Lung (tissue), 12 donors: ENCODE data around the gene P2RX6. TPM values are rescaled to one million over a fixed set of nuclear protein-coding genes. Genes with fewer than 3 reads are reported as not detected.

ENCODE experiments used
- ATAC-seq: fragments of 200-7000 bp; cut with Tn5 transposase; one replicate; pipeline ENCODE4 v1.9.1; 2020; ENCODE audit warnings: moderate number of reproducible peaks; ENCODE audit not compliant: insufficient read depth, low FRiP score
- DNase-seq, 3 donors: peaks; one replicate each; pipeline ENCODE4 v3.0.0-alpha.2; 2013 to 2017
- H3K27ac ChIP-seq, 2 donors: one replicate each; pipeline ENCODE4 v1.5.1; 2013; ENCODE audit warnings: mild to moderate bottlenecking in 2 of 2, moderate library complexity in 2 of 2, control low read depth in 1 of 2, inconsistent platforms in 1 of 2, low read depth in 1 of 2, low read length in 1 of 2
- H3K27me3 ChIP-seq, 3 donors: one replicate each; pipeline ENCODE4 v1.5.1; 2013; ENCODE audit warnings: low read length in 2 of 3; ENCODE audit not compliant: control insufficient read depth in 3 of 3, insufficient read depth in 3 of 3
- H3K36me3 ChIP-seq, 4 donors: one replicate each; pipeline ENCODE4 v1.5.1; 2013; ENCODE audit warnings: low read length in 4 of 4, mild to moderate bottlenecking in 1 of 4, moderate library complexity in 1 of 4; ENCODE audit not compliant: control insufficient read depth in 4 of 4, insufficient read depth in 4 of 4
- H3K4me1 ChIP-seq, 5 donors: one replicate each; pipeline ENCODE4 v1.5.1; 2013; ENCODE audit warnings: low read length in 5 of 5, mild to moderate bottlenecking in 2 of 5, moderate library complexity in 1 of 5; ENCODE audit not compliant: control insufficient read depth in 5 of 5, insufficient read depth in 5 of 5
- H3K4me3 ChIP-seq: one replicate; pipeline ENCODE4 v1.5.1; 2013; ENCODE audit warnings: mild to moderate bottlenecking, control low read depth, moderate library complexity
- H3K9ac ChIP-seq, 2 donors: one replicate each; pipeline ENCODE4 v1.5.1; 2013; ENCODE audit warnings: low read length in 2 of 2, control low read depth in 1 of 2; ENCODE audit not compliant: insufficient read depth in 1 of 2
- H3K9me3 ChIP-seq, 4 donors: one replicate each; pipeline ENCODE4 v1.5.1; 2013; ENCODE audit warnings: low read length in 3 of 4, mild to moderate bottlenecking in 1 of 4, moderate library complexity in 1 of 4; ENCODE audit not compliant: control insufficient read depth in 4 of 4, insufficient read depth in 3 of 4
- WGBS, 2 donors: extraction: QIAGEN DNeasy Blood & Tissue Kit; methylation state at CpG; one replicate each; pipeline ENCODE4 v1.1.7; 2013; 5-methylcytosine and 5-hydroxymethylcytosine counted together
- polyA plus RNA-seq, 2 donors: library from polyadenylated mRNA; stranded (reverse); fragments of 200-250 nt; gene quantifications; one replicate each; pipeline ENCODE4 v1.2.1, GENCODE V29; 2013
- total RNA-seq, 2 donors: library from RNA; depleted of rRNA in 1 of 2; stranded (reverse); fragments of >200 nt in 1 of 2; gene quantifications; one replicate each; pipeline ENCODE4 v1.2.1, GENCODE V29; 2014 to 2021
- TF ChIP-seq, protein P1 (sequence below): IDR thresholded peaks from 2 replicates; pipeline ENCODE4 v1.5.1; 2012; ENCODE audit warnings: mild to moderate bottlenecking; ENCODE audit errors: control extremely low read depth, extremely low read depth
- donor health status: control.
- donor health status: control.
- donor health status: Bipolar disorder and iron deficiency.
- donor health status: healthy.
- donor health status: DM: yes; HTN: yes; CAD: no.

The P2RX6 gene
- total and polyA plus RNA-seq, 4 donors = 0.21 to 2.2 (median 0.93) TPM

DNA sequence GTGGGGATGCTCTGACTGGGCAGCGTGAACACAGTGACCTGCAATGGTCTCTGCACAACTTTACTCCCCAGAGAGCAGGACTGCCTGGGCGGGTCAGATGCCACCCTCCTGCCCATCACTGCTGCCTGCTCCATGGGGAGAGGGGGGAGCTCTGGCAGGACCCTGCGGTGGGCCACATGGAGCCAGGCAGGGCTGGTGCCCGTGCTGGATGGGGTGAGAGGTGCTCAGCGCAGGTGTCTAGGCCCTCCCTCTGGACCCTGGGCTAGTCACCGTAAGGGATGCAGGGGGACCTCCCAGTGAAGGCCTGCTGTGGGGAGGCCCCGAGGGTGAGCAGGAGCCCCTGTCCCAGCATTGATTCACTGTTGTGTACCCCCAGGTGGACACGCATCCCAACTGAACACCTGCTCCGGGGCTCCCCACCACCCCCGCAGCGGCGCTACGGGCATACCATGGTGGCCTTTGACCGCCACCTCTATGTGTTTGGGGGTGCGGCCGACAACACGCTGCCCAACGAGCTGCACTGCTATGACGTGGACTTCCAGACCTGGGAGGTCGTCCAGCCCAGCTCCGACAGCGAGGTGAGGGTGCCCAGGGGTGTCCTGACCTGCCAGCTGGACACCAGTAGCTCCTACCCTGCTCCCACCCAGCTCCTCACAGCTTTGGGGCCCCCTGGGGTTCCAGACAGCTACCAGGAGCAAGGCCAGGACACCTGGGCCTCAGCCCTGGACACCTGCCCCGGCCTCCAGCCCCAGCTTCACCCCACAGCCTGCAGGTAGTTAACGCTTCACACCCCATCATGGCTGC is 23.5 kb upstream of the P2RX6 start:
- Histone ChIP-seq H3K4me3 (no peak overlapping the region), H3K9me3 (no peaks in the 10 kb centered on the region), H3K9ac (no peak overlapping the region), H3K36me3 (peaks cover 5 to 66% (median 11%) of the 10 kb centered on the region in 4 donors), H3K27me3 (no peaks in the 10 kb centered on the region), H3K4me1 (no peaks in the 10 kb centered on the region), H3K27ac (peak overlapping the region in 1 of 2 donors; percentile 6)
- no peak for ATAC-seq
- 93 to 97% methylated on average over 23 to 24 of the region's 24 CpGs for WGBS, 2 donors
- TF ChIP-seq, protein P1, sequence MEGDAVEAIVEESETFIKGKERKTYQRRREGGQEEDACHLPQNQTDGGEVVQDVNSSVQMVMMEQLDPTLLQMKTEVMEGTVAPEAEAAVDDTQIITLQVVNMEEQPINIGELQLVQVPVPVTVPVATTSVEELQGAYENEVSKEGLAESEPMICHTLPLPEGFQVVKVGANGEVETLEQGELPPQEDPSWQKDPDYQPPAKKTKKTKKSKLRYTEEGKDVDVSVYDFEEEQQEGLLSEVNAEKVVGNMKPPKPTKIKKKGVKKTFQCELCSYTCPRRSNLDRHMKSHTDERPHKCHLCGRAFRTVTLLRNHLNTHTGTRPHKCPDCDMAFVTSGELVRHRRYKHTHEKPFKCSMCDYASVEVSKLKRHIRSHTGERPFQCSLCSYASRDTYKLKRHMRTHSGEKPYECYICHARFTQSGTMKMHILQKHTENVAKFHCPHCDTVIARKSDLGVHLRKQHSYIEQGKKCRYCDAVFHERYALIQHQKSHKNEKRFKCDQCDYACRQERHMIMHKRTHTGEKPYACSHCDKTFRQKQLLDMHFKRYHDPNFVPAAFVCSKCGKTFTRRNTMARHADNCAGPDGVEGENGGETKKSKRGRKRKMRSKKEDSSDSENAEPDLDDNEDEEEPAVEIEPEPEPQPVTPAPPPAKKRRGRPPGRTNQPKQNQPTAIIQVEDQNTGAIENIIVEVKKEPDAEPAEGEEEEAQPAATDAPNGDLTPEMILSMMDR = no peak
- DNase-seq = no peak

DNA sequence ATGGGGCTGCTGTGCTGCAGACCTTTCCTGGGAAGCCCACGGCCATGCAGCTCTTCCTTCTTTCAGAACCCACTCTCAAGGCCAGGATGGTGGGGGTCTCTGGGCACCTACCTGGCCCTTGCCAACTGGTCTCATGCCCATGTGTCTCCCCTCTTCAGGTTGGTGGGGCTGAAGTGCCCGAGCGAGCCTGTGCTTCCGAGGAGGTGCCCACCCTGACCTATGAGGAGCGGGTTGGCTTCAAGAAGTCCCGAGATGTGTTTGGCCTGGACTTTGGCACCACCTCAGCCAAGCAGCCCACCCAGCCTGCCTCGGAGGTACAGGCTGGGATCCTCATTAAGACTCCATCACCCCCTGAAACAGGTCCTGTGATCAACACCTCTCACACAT is 22.9 kb upstream of the P2RX6 start:
- Histone ChIP-seq H3K27ac (no peak overlapping the region), H3K36me3 (peaks cover 3 to 70% (median 10%) of the 10 kb centered on the region in 4 donors), H3K9ac (no peak overlapping the region), H3K4me1 (no peaks in the 10 kb centered on the region), H3K9me3 (no peaks in the 10 kb centered on the region), H3K4me3 (no peak overlapping the region), H3K27me3 (no peaks in the 10 kb centered on the region)
- DNase-seq = no peak
- TF ChIP-seq, protein P1 = no peak
- 94 to 96% methylated on average over 7 of the region's 7 CpGs for WGBS, 2 donors
- no peak for ATAC-seq

DNA sequence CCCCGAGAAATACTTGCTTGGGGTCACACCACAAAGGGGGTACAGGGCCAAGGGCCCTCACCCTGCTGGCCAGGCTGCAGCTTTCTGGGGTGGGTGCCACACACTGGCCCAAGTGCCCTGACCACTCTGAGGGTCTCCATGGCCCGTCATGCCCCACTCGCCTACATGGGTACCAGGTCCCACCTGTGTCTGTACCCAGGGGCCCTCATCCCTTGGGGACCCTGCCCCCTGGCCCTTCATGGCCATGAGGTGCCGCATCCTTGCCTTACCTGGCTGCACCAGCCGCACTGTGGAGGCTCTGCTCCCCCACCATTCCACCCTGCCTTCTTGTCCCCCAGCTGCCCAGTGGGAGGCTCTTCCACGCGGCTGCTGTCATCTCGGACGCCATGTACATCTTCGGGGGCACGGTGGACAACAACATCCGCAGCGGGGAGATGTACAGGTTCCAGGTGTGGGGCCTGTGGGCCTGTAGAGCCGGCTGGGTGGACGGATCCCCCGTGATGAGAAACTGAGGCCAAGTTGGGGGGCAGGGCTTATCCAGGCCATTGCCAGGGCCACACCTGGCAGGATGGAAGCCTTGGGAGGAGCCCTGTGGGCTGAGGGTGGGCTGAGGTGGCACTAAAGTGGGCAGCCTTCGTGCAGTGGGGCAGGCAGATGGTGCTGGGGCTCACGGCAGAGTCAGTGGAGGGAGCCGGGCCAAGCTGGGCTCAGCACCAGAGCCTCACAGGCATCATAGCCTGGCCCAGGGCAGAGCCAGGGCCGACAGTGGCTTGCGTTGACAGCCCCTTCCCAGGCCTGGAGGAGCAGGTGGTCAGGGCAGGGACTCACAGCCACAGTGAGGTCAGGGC is 22.3 kb upstream of the P2RX6 start:
- Histone ChIP-seq H3K4me1 (no peaks in the 10 kb centered on the region), H3K9me3 (no peaks in the 10 kb centered on the region), H3K27ac (no peak overlapping the region), H3K9ac (no peak overlapping the region), H3K36me3 (peaks cover 3 to 71% (median 10%) of the 10 kb centered on the region in 4 donors), H3K4me3 (no peak overlapping the region), H3K27me3 (no peaks in the 10 kb centered on the region)
- TF ChIP-seq, protein P1 = no peak
- 91 to 92% methylated on average over 21 of the region's 21 CpGs for WGBS, 2 donors
- ATAC-seq (no peak), DNase-seq (no peak)
